HepG2 (cell line): ENCODE data around the gene TEX19. TPM values are rescaled to one million over a fixed set of nuclear protein-coding genes. Genes with fewer than 3 reads are reported as not detected.

ENCODE experiments used
- HNF4A ChIP-seq: sonication (generic); formaldehyde crosslinking; IDR thresholded peaks from 2 replicates; pipeline ENCODE4 v1.4.0; 2020; ENCODE audit warnings: missing genetic modification reagents
- MTA1 ChIP-seq: sonication (generic); formaldehyde crosslinking; IDR thresholded peaks from 2 replicates; pipeline ENCODE4 v1.4.0; 2020; ENCODE audit warnings: missing genetic modification reagents, mild to moderate bottlenecking, borderline replicate concordance
- NFYC ChIP-seq: IDR thresholded peaks from 2 replicates; pipeline ENCODE4 v1.6.1; 2016; ENCODE audit warnings: missing genetic modification reagents, missing compliant biosample characterization
- NR2F1 ChIP-seq, 2 experiments: fragments of 450-650 bp in 1 of 2; formaldehyde crosslinking in 1 of 2; IDR thresholded peaks; 2 replicates each; pipeline versions ENCODE4 v1.5.0 to v1.6.1; 2016 to 2020; ENCODE audit warnings: mild to moderate bottlenecking in 1 of 2, missing compliant biosample characterization in 1 of 2, missing genetic modification reagents in 1 of 2, moderate library complexity in 1 of 2
- PHF5A ChIP-seq: IDR thresholded peaks from one replicate; pipeline ENCODE4 v1.6.1; 2018; ENCODE audit warnings: low read depth, missing genetic modification reagents; ENCODE audit not compliant: unreplicated experiment
- PITX1 ChIP-seq: sonication (generic); formaldehyde crosslinking; IDR thresholded peaks from 2 replicates; pipeline ENCODE4 v1.5.1; 2020; ENCODE audit warnings: mild to moderate bottlenecking, missing genetic modification reagents
- RORA ChIP-seq: sonication (generic); formaldehyde crosslinking; IDR thresholded peaks from 2 replicates; pipeline ENCODE4 v1.5.0; 2020; ENCODE audit warnings: mild to moderate bottlenecking, missing genetic modification reagents, moderate library complexity
- SOX6 ChIP-seq, 2 experiments: fragments of 450-650 bp in 1 of 2; sonication (generic) in 1 of 2; formaldehyde crosslinking in 1 of 2; IDR thresholded peaks; 2 replicates each; pipeline versions ENCODE4 v1.4.0 to v1.6.1; 2017 to 2020; ENCODE audit warnings: antibody characterized with exemption in 1 of 2, mild to moderate bottlenecking in 1 of 2, missing genetic modification reagents in 1 of 2
- THYN1 ChIP-seq: sonication (generic); formaldehyde crosslinking; IDR thresholded peaks from 2 replicates; pipeline ENCODE4 v1.8.1; 2023; ENCODE audit warnings: low read depth, mild to moderate bottlenecking, moderate library complexity, missing genetic modification reagents, borderline replicate concordance
- XRCC5 ChIP-seq: fragments of 200-400 bp; formaldehyde crosslinking; optimal IDR thresholded peaks from 2 replicates; pipeline ENCODE3; 2017; ENCODE audit warnings: mild to moderate bottlenecking, low read length
- ZFP37 ChIP-seq: sonication (generic); formaldehyde crosslinking; IDR thresholded peaks from 2 replicates; pipeline ENCODE4 v1.4.0; 2020; ENCODE audit warnings: missing genetic modification reagents, borderline replicate concordance
- ZKSCAN8 ChIP-seq: IDR thresholded peaks from 2 replicates; pipeline ENCODE4 v1.6.1; 2016; ENCODE audit warnings: borderline replicate concordance, missing genetic modification reagents, missing compliant biosample characterization
- ZNF180 ChIP-seq: sonication (generic); formaldehyde crosslinking; IDR thresholded peaks from 2 replicates; pipeline ENCODE4 v1.4.0; 2020; ENCODE audit warnings: low read depth, missing genetic modification reagents, borderline replicate concordance
- ZNF256 ChIP-seq: sonication (generic); formaldehyde crosslinking; conservative IDR thresholded peaks from 2 replicates; pipeline ENCODE4 v1.4.0; 2020; ENCODE audit warnings: missing genetic modification reagents
- ZNF260 ChIP-seq: sonication (generic); formaldehyde crosslinking; IDR thresholded peaks from 2 replicates; pipeline ENCODE4 v1.4.0; 2020; ENCODE audit warnings: missing genetic modification reagents, low read depth, mild to moderate bottlenecking, borderline replicate concordance
- polyA plus RNA-seq, 8 experiments: library from polyadenylated mRNA; depleted of rRNA in 3 of 8; stranded (reverse) in 7 of 8; unstranded in 1 of 8; fragments of >200 nt; fragmentation: Illumina TruSeq in 4 of 8; extraction: Trizol in 4 of 8; gene quantifications; 2 replicates each; pipeline versions ENCODE4 v1.2.1 to v1.2.3, GENCODE V29; 2011 to 2016; ENCODE audit warnings: low read depth in 4 of 8, missing spikeins in 1 of 8, mixed read lengths in 1 of 8; ENCODE audit not compliant: insufficient read depth in 1 of 8
- total RNA-seq, 5 experiments: library from RNA; depleted of rRNA; stranded (reverse); fragments of >200 nt; fragmentation: Illumina TruSeq; extraction: Trizol; gene quantifications; 2 replicates each; pipeline ENCODE4 v1.2.3, GENCODE V29; 2016; ENCODE audit warnings: low read depth in 1 of 5
- TF ChIP-seq, protein P1 (sequence below): sonication (generic); formaldehyde crosslinking; IDR thresholded peaks from 2 replicates; pipeline ENCODE4 v1.8.1; 2023; ENCODE audit warnings: mild to moderate bottlenecking, missing genetic modification reagents
- TF ChIP-seq, protein P2 (sequence below): sonication (generic); formaldehyde crosslinking; conservative IDR thresholded peaks from 2 replicates; pipeline ENCODE4 v1.4.0; 2020; ENCODE audit warnings: missing genetic modification reagents
- TF ChIP-seq, protein P3 (sequence below): sonication (generic); formaldehyde crosslinking; IDR thresholded peaks from 2 replicates; pipeline ENCODE4 v1.9.0; 2021; ENCODE audit warnings: missing genetic modification reagents, mild to moderate bottlenecking, borderline replicate concordance
- TF ChIP-seq, protein P4 (sequence below): sonication (generic); formaldehyde crosslinking; IDR thresholded peaks from 2 replicates; pipeline ENCODE4 v1.4.0; 2020; ENCODE audit warnings: missing genetic modification reagents
- TF ChIP-seq, protein P5 (sequence below): sonication (generic); formaldehyde crosslinking; IDR thresholded peaks from 2 replicates; pipeline ENCODE4 v1.5.1; 2020; ENCODE audit warnings: missing genetic modification reagents, mild to moderate bottlenecking, borderline replicate concordance
- TF ChIP-seq, protein P6 (sequence below): sonication (generic); formaldehyde crosslinking; IDR thresholded peaks from 2 replicates; pipeline ENCODE4 v1.4.0; 2020; ENCODE audit warnings: mild to moderate bottlenecking, missing genetic modification reagents

Gene TEX19
- total and polyA plus RNA-seq, 2 of the 13 experiments (the other 11 are each of a cell fraction or from before 2014, with no cell fraction given) = 1.3 to 6.0 TPM

DNA sequence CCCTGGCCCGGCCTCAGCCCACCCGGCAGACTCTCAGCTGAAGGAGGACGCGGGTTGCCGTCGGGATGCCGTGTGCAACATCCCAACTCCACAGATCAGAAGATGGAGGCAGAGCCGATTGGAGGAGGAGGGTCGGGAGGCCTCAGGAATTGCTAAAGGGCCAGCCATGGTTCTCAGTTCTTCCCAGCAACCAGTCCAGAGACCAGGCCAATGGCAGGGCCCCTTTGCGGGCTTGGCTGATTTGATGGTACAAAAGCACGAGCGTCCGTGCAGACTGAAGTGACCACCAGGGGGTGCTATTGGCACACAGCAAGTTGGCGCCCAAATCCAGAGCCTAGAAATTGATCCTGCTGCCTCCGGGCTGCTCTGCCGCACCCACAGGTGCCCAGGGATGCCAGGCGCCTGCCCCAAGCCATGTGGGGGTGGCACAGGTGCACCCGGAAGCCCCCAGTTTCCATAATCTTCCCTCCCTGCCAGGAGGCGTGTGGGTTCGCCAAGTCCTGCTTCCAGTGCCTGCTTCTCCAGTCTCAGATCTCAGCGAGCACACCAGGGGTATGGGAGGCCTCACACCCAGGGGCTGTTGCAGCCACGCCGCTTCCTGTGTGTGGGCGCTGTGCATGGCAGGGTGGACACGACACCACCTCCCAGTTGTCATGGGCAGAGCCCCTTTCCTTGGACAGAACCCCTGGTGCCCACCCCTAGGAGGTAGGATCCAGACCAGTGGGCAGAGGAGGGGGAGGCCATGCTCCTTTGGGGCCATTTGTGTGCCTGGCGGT lies 7.1 kb upstream of the TEX19 start (continued):
- TF ChIP-seq, protein P1, sequence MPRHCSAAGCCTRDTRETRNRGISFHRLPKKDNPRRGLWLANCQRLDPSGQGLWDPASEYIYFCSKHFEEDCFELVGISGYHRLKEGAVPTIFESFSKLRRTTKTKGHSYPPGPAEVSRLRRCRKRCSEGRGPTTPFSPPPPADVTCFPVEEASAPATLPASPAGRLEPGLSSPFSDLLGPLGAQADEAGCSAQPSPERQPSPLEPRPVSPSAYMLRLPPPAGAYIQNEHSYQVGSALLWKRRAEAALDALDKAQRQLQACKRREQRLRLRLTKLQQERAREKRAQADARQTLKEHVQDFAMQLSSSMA = peak; percentile 90
- TF ChIP-seq, protein P2, sequence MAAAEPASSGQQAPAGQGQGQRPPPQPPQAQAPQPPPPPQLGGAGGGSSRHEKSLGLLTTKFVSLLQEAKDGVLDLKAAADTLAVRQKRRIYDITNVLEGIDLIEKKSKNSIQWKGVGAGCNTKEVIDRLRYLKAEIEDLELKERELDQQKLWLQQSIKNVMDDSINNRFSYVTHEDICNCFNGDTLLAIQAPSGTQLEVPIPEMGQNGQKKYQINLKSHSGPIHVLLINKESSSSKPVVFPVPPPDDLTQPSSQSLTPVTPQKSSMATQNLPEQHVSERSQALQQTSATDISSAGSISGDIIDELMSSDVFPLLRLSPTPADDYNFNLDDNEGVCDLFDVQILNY (CRISPR knock-in tag) = no peak
- TF ChIP-seq, protein P3, sequence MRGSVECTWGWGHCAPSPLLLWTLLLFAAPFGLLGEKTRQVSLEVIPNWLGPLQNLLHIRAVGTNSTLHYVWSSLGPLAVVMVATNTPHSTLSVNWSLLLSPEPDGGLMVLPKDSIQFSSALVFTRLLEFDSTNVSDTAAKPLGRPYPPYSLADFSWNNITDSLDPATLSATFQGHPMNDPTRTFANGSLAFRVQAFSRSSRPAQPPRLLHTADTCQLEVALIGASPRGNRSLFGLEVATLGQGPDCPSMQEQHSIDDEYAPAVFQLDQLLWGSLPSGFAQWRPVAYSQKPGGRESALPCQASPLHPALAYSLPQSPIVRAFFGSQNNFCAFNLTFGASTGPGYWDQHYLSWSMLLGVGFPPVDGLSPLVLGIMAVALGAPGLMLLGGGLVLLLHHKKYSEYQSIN (CRISPR knock-in tag) = no peak
- TF ChIP-seq ZNF180 (CRISPR knock-in tag) = peak; percentile 49; the same call in 1 of the 2 replicates
- no peak for TF ChIP-seq NR2F1 (CRISPR knock-in tag; IDR thresholded peaks at IDR 0.05)
- no peak for TF ChIP-seq SOX6 (IDR thresholded peaks at IDR 0.05)
- TF ChIP-seq SOX6 (CRISPR knock-in tag; IDR thresholded peaks at IDR 0.05) = peak; percentile 69; the same call in 1 of the 2 replicates
- TF ChIP-seq MTA1 = peak; percentile 75; the same call in 1 of the 2 replicates
- no peak; the same call in 1 of the 2 replicates for TF ChIP-seq ZFP37
- no peak for TF ChIP-seq HNF4A (CRISPR knock-in tag)
- TF ChIP-seq ZKSCAN8 = 0 out of 2 replicates have a peak, but pooled peaks have one; percentile 47
- TF ChIP-seq RORA (CRISPR knock-in tag) = no peak
- no peak for TF ChIP-seq ZNF260 (CRISPR knock-in tag)
- TF ChIP-seq, protein P4, sequence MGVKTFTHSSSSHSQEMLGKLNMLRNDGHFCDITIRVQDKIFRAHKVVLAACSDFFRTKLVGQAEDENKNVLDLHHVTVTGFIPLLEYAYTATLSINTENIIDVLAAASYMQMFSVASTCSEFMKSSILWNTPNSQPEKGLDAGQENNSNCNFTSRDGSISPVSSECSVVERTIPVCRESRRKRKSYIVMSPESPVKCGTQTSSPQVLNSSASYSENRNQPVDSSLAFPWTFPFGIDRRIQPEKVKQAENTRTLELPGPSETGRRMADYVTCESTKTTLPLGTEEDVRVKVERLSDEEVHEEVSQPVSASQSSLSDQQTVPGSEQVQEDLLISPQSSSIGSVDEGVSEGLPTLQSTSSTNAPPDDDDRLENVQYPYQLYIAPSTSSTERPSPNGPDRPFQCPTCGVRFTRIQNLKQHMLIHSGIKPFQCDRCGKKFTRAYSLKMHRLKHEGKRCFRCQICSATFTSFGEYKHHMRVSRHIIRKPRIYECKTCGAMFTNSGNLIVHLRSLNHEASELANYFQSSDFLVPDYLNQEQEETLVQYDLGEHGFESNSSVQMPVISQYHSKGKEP (CRISPR knock-in tag) = 0 out of 2 replicates have a peak, but pooled peaks have one; percentile 17
- TF ChIP-seq PHF5A = no peak
- TF ChIP-seq, protein P5, sequence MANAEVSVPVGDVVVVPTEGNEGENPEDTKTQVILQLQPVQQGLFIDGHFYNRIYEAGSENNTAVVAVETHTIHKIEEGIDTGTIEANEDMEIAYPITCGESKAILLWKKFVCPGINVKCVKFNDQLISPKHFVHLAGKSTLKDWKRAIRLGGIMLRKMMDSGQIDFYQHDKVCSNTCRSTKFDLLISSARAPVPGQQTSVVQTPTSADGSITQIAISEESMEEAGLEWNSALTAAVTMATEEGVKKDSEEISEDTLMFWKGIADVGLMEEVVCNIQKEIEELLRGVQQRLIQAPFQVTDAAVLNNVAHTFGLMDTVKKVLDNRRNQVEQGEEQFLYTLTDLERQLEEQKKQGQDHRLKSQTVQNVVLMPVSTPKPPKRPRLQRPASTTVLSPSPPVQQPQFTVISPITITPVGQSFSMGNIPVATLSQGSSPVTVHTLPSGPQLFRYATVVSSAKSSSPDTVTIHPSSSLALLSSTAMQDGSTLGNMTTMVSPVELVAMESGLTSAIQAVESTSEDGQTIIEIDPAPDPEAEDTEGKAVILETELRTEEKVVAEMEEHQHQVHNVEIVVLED (CRISPR knock-in tag) = 0 out of 2 replicates have a peak, but pooled peaks have one; percentile 42
- no peak for TF ChIP-seq THYN1 (CRISPR knock-in tag)
- TF ChIP-seq ZNF256 = no peak
- TF ChIP-seq, protein P6, sequence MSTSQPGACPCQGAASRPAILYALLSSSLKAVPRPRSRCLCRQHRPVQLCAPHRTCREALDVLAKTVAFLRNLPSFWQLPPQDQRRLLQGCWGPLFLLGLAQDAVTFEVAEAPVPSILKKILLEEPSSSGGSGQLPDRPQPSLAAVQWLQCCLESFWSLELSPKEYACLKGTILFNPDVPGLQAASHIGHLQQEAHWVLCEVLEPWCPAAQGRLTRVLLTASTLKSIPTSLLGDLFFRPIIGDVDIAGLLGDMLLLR = peak; percentile 76; the same call in 1 of the 2 replicates
- no peak; the same call in 1 of the 2 replicates for TF ChIP-seq PITX1 (CRISPR knock-in tag)
- no peak; the same call in 1 of the 2 replicates for TF ChIP-seq NFYC (CRISPR knock-in tag)
- peak; percentile 75 for TF ChIP-seq XRCC5
